Uterus (tissue), 2 donors: ENCODE results near the gene SCT.

Source experiments
- POLR2A ChIP-seq, 2 donors: fragments of 450-650 bp; IDR thresholded peaks; one replicate each; pipeline ENCODE4 v1.6.1; 2016; ENCODE audit warnings: antibody characterized with exemption in 2 of 2, mild to moderate bottlenecking in 1 of 2, moderate library complexity in 1 of 2
- TF ChIP-seq, protein P1 (sequence below), 4 experiments: fragments of 200-600 bp in 2 of 4; fragments of 450-650 bp in 2 of 4; sonication (generic) in 2 of 4; IDR thresholded peaks; one replicate each; pipeline ENCODE4 v1.5.1; 2016 to 2019; ENCODE audit warnings: antibody characterized with exemption in 4 of 4, mild to moderate bottlenecking in 2 of 4, moderate library complexity in 1 of 4

DNA sequence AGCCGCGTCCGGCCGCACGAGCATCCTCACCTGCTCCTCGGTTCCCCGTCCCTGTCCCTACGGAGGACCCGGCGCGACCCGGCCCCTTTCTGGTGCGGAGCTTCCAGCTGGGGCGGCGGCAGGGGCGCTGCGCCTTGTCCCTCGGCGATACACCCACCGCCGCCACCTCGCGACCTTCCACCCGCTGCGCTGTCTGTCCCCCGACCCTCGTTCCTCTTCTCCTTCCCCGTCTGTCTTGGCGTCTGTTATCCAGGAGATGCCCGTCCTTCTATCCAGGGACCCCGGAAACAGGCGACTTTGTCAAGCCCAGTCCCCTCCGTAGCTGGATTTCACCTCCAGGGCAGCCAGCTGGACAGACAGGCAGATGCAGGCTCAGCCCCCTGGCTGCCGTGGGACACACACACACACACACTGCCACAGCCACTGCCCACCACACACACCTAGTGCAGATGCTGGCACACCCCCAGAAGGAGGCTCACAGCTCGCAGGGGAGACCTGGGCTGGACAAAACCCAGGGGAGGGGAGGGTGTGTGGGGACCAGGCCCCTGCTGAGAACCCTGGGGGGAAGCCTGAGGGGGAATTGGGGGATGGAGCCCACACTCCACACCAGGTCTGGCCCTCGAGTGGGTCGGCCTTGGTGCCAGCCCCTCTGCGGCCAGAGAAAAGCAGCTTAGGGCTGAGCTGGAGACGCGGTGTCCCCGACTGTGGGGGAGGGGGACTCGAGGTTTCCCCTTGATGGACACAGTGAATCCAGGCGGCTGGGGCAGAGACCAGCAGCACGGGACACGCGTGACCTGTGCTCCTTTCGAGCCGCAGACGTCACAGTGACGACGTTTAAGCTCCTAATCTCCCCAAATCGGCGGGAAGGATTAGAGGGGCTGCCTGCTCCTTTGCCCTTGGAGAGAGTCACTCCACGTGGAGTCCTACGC, 10.9 kb upstream of the SCT start:
- no peak for TF ChIP-seq POLR2A (IDR thresholded peaks at IDR 0.05)
- TF ChIP-seq, protein P1, sequence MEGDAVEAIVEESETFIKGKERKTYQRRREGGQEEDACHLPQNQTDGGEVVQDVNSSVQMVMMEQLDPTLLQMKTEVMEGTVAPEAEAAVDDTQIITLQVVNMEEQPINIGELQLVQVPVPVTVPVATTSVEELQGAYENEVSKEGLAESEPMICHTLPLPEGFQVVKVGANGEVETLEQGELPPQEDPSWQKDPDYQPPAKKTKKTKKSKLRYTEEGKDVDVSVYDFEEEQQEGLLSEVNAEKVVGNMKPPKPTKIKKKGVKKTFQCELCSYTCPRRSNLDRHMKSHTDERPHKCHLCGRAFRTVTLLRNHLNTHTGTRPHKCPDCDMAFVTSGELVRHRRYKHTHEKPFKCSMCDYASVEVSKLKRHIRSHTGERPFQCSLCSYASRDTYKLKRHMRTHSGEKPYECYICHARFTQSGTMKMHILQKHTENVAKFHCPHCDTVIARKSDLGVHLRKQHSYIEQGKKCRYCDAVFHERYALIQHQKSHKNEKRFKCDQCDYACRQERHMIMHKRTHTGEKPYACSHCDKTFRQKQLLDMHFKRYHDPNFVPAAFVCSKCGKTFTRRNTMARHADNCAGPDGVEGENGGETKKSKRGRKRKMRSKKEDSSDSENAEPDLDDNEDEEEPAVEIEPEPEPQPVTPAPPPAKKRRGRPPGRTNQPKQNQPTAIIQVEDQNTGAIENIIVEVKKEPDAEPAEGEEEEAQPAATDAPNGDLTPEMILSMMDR (IDR thresholded peaks at IDR 0.05): no peak
